Brain microvascular endothelial cell (primary cell): Measurements from ENCODE around the gene RRBP1.

Experiments used
- DNase-seq: peaks from one replicate; pipeline ENCODE4 v3.0.0-alpha.2; 2020
- H3K27ac ChIP-seq: fragments of 250-450 bp; sonication (Bioruptor Pico); 2 replicates; pipeline ENCODE4 v1.5.1; 2020; ENCODE audit warnings: mild to moderate bottlenecking, moderate library complexity
- H3K27me3 ChIP-seq: fragments of 250-450 bp; sonication (Bioruptor Pico); replicated peaks from 2 replicates; pipeline ENCODE4 v1.5.1; 2020; ENCODE audit warnings: mild to moderate bottlenecking
- H3K36me3 ChIP-seq: fragments of 250-450 bp; sonication (Bioruptor Pico); replicated peaks from 2 replicates; pipeline ENCODE4 v1.5.1; 2020; ENCODE audit warnings: mild to moderate bottlenecking
- H3K4me3 ChIP-seq: 2 replicates; pipeline ENCODE4 v1.5.1; 2011; ENCODE audit warnings: low read depth, mild to moderate bottlenecking, control low read depth, low read length, moderate library complexity
- CTCF ChIP-seq: IDR thresholded peaks from 2 replicates; pipeline ENCODE4 v1.5.1; 2011; ENCODE audit warnings: low read depth, mild to moderate bottlenecking, moderate library complexity, low read length, control low read depth, inconsistent platforms; ENCODE audit errors: missing control alignments
- in situ Hi-C: cut with HindIII; loops from 2 replicates; pipeline ENCODE4 v1.10.0; 2017; ENCODE audit warnings: low sequenced_read_pairs, low pct_ligation_motif_present

The RRBP1 gene

GRCh38 chr20:17572034-17572638 is 109.9 kb downstream of the RRBP1 start:
- H3K4me3 ChIP-seq: peak overlapping the region; percentile 88
- DNase-seq: no peak
- in situ Hi-C loops: no loop called here

GRCh38 chr20:17571153-17571527 is 110.9 kb downstream of the RRBP1 start:
- no peaks in the 10 kb centered on the region for H3K27me3 ChIP-seq
- H3K4me3 ChIP-seq: peak overlapping the region; percentile 88
- in situ Hi-C loops: no loop called here
- TF ChIP-seq CTCF: no peak
- H3K36me3 ChIP-seq: peaks cover 13% of the 10 kb centered on the region
- peak overlapping the region; percentile 97 for H3K27ac ChIP-seq
- no peak for DNase-seq

More at GRCh38 chr20:17572034-17572638, 109.9 kb downstream of the RRBP1 start:
- no peak for TF ChIP-seq CTCF
- Histone ChIP-seq H3K27ac (peak overlapping the region; percentile 97), H3K36me3 (peaks cover 17% of the 10 kb centered on the region), H3K27me3 (no peaks in the 10 kb centered on the region)

GRCh38 chr20:17570347-17571152 is 111.5 kb downstream of the RRBP1 start:
- H3K36me3 ChIP-seq: peaks cover 8% of the 10 kb centered on the region
- peak overlapping the region; percentile 88 for H3K4me3 ChIP-seq
- no peaks in the 10 kb centered on the region for H3K27me3 ChIP-seq
- in situ Hi-C loops: no loop called here
- no peak for TF ChIP-seq CTCF
- DNase-seq: no peak
- peak overlapping the region; percentile 97 for H3K27ac ChIP-seq

GRCh38 chr20:17569616-17570346 is 112.3 kb downstream of the RRBP1 start, which contains the start of gene DSTN:
Gene DSTN, plus strand, starts transcription at chr20:17570075. Its CDS starts 134 bp downstream, at chr20:17570209.
- no peaks in the 10 kb centered on the region for H3K27me3 ChIP-seq
- no peak for TF ChIP-seq CTCF
- in situ Hi-C loops: no loop called here
- peak; percentile 94 for DNase-seq
- peak within 1 kb of the TSS; percentile 99 for H3K27ac ChIP-seq
- H3K4me3 ChIP-seq: peak within 1 kb of the TSS; percentile 88
- peaks cover 8% of the 10 kb centered on the region for H3K36me3 ChIP-seq

- peak; percentile 97 for DNase-seq
- H3K27ac ChIP-seq: peak overlapping the region; percentile 99
- in situ Hi-C loops: no loop called here
- peaks cover 5% of the 10 kb centered on the region for H3K36me3 ChIP-seq
- peak overlapping the region; percentile 88 for H3K4me3 ChIP-seq
- no peaks in the 10 kb centered on the region for H3K27me3 ChIP-seq
- peak; percentile 2 for TF ChIP-seq CTCF
Measured at GRCh38 chr20:17568972-17569521, 113.0 kb downstream of the RRBP1 start.
